Stimulated activated effector memory CD8-positive, alpha-beta T cell treated with anti-CD3 and anti-CD28 coated beads, Interleukin-12 subunit alpha, Interleukin-12 subunit beta, amount 100 ng/mL, for 72 hours (primary cell): ENCODE measurements around the gene SYP.

Experiments
- ATAC-seq: fragments of 150-1000 bp; cut with Tn5 transposase; 2 replicates; pipeline ENCODE4 v1.10.0; 2021
- DNase-seq, 2 donors: peaks; one replicate each; pipeline ENCODE4 v3.0.0; 2021 to 2022; ENCODE audit warnings: low spot score in 2 of 2
- H3K27ac Mint-ChIP-seq: one replicate; pipeline ENCODE4 v1.8.0; 2022; ENCODE audit warnings: mild to moderate bottlenecking, mixed read lengths
- H3K36me3 Mint-ChIP-seq: one replicate; pipeline ENCODE4 v1.8.0; 2022; ENCODE audit warnings: mild to moderate bottlenecking, mixed read lengths
- H3K4me1 Mint-ChIP-seq: one replicate; pipeline ENCODE4 v1.8.0; 2022; ENCODE audit warnings: mixed read lengths
- H3K4me3 Mint-ChIP-seq: one replicate; pipeline ENCODE4 v1.8.0; 2022; ENCODE audit warnings: mild to moderate bottlenecking, mixed read lengths
- H3K9me3 Mint-ChIP-seq: one replicate; pipeline ENCODE4 v1.8.0; 2022; ENCODE audit warnings: mixed read lengths

Gene SYP

DNA sequence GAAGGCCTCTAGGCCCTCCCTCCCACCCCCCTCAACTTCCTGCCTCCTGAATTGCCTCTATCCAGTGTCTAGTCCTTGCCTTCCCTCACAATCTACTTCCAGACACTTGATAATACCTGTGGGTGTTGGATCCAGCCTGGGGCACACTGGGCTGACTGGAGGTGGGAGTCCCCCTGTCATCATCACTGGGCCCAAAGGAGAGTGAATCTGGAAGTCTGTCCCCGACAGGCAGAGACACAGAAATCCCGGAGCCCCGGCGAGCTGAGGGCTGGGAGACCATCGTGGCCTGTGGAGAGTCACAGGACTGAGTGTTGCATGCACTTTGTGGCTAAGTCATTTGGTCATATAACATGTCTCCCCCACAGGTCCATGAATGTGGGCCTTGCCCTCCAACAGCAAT lies 8.4 kb upstream of the SYP start:
- Mint-ChIP-seq H3K9me3 (peaks cover 7% of the 10 kb centered on the region), H3K27ac (no peak overlapping the region), H3K36me3 (no peaks in the 10 kb centered on the region), H3K4me1 (no peaks in the 10 kb centered on the region), H3K4me3 (no peak overlapping the region)
- DNase-seq (no peak), ATAC-seq (no peak)

DNA sequence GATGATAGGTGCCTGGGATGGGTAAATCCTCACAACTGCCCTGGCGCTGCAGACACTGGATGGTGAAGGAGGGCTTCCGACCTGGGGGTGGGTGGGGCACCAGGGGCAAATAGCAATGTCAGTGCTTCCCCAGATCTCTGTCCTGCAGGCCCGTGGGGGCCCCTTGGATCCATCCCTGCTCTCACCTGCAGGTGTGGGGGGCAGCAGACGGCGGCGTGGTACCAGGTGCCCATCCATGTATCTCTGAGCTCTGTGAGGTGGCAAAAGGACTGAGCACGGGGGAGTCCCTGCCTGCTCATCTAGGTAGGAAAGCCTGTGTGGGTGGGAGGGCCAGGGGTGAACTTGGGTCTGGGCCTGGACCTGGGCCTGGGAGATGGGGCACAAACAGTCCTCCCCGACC lies 6.5 kb upstream of the SYP start:
- H3K36me3 Mint-ChIP-seq = no peaks in the 10 kb centered on the region
- H3K9me3 Mint-ChIP-seq = no peaks in the 10 kb centered on the region
- H3K27ac Mint-ChIP-seq = no peak overlapping the region
- no peak overlapping the region for H3K4me3 Mint-ChIP-seq
- ATAC-seq = no peak
- no peaks in the 10 kb centered on the region for H3K4me1 Mint-ChIP-seq
- DNase-seq = no peak

- Mint-ChIP-seq H3K27ac (no peak overlapping the region), H3K9me3 (no peaks in the 10 kb centered on the region), H3K4me3 (no peak overlapping the region), H3K36me3 (no peaks in the 10 kb centered on the region), H3K4me1 (no peaks in the 10 kb centered on the region)
- no peak for ATAC-seq
- no peak for DNase-seq
Measured at GRCh38 chrX:49205443-49205842, 5.5 kb upstream of the SYP start.

DNA sequence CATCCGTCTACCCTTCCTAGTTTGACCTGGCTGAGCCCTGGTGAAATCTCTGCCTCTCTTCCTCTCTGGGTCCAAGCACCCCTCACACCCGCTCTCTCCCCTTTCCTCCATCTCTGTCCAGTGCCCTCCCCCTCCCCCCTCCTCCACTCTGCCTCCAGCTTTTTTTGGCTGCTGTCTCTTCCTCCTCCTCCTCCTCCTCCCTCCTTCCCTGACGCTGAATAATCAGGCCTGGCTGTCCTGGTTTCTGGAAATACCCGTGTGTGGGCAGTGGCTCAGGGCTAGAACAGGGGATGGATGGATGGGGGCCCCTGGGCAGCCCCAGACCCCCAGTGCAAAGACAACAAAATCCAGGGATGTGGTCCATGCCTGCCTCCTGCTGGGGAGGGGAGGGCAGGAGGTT lies 4.7 kb upstream of the SYP start:
- H3K27ac Mint-ChIP-seq = no peak overlapping the region
- DNase-seq (no peak), ATAC-seq (no peak)
- no peaks in the 10 kb centered on the region for H3K36me3 Mint-ChIP-seq
- H3K4me1 Mint-ChIP-seq = no peaks in the 10 kb centered on the region
- no peaks in the 10 kb centered on the region for H3K9me3 Mint-ChIP-seq
- H3K4me3 Mint-ChIP-seq = no peak overlapping the region

- H3K9me3 Mint-ChIP-seq = no peaks in the 10 kb centered on the region
- ATAC-seq (no peak), DNase-seq (no peak)
- peak overlapping the region; percentile 70 for H3K27ac Mint-ChIP-seq
- H3K4me3 Mint-ChIP-seq = no peak overlapping the region
- no peaks in the 10 kb centered on the region for H3K36me3 Mint-ChIP-seq
- H3K4me1 Mint-ChIP-seq = peaks cover 4% of the 10 kb centered on the region
Measured at GRCh38 chrX:49204017-49204416, 4.0 kb upstream of the SYP start.

- peak overlapping the region; percentile 70 for H3K27ac Mint-ChIP-seq
- H3K36me3 Mint-ChIP-seq = no peaks in the 10 kb centered on the region
- no peak for ATAC-seq
- H3K9me3 Mint-ChIP-seq = no peaks in the 10 kb centered on the region
- peaks cover 8% of the 10 kb centered on the region for H3K4me1 Mint-ChIP-seq
- no peak for DNase-seq
- no peak overlapping the region for H3K4me3 Mint-ChIP-seq
Measured at GRCh38 chrX:49203536-49203935, 3.5 kb upstream of the SYP start.

GRCh38 chrX:49202022-49202421 lies 2.0 kb upstream of the SYP start:
- Mint-ChIP-seq H3K4me1 (peaks cover 17% of the 10 kb centered on the region), H3K9me3 (no peaks in the 10 kb centered on the region), H3K36me3 (peaks cover 6% of the 10 kb centered on the region), H3K27ac (no peak overlapping the region), H3K4me3 (no peak overlapping the region)
- ATAC-seq (no peak), DNase-seq (no peak)

DNA sequence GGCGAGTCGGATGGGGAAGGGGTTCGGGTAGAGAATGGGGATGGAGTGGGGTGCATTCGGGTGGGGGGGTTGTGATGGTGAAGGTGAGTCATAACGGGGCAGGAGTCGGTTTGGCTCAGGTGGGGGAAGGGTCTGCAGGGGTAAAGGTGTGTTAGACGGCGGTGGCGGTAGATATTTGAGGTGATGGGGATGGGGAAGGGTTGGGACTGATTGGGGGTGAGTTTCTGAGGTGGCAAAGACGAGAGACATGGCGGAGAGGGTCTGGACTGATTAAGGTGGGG lies 738 bp downstream of the SYP start:
- H3K27ac Mint-ChIP-seq = peak overlapping the region; percentile 66

GRCh38 chrX:49198540-49199314 lies 1.3 kb downstream of the SYP start:
- ATAC-seq (peak; percentile 41), DNase-seq (no peak)
- H3K36me3 Mint-ChIP-seq = peaks cover 12% of the 10 kb centered on the region
- no peaks in the 10 kb centered on the region for H3K9me3 Mint-ChIP-seq
- H3K27ac Mint-ChIP-seq = peak overlapping the region; percentile 66
- peak overlapping the region; percentile 71 for H3K4me3 Mint-ChIP-seq
- H3K4me1 Mint-ChIP-seq = peaks cover 22% of the 10 kb centered on the region

More for the DNA sequence above, 738 bp downstream of the SYP start:
- DNase-seq (no peak), ATAC-seq (no peak)
- peaks cover 12% of the 10 kb centered on the region for H3K36me3 Mint-ChIP-seq
- H3K4me1 Mint-ChIP-seq = peaks cover 17% of the 10 kb centered on the region
- H3K9me3 Mint-ChIP-seq = no peaks in the 10 kb centered on the region
- peak overlapping the region; percentile 71 for H3K4me3 Mint-ChIP-seq

DNA sequence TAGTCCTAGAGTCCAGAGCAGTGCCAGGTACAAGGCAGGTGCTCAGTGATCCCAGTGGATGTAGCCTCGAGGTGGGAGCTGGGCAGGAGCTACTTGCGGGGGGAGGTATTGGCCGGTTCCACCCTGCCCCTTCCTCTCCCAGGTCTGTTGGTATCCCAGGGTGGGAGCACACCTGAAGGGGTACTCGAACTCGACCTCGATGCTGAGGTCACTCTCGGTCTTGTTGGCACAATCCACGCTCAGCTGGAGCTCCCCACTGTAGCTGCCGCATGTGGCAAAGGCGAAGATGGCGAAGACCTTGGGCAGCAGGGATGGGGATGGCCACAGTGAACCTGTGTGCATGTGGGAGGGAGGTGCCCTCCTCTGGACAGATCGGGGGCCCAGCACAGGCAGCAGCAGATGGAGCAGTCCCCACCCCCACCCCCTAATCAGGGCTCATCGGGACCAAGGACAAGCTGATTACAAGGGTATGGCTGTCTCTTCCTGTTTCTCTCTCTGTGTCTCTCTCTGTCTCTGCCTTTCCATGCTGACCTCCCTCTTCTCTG lies 2.4 kb downstream of the SYP start:
- Mint-ChIP-seq H3K4me1 (peaks cover 31% of the 10 kb centered on the region), H3K36me3 (peaks cover 12% of the 10 kb centered on the region), H3K9me3 (no peaks in the 10 kb centered on the region), H3K27ac (peak overlapping the region; percentile 66), H3K4me3 (peak overlapping the region; percentile 71)
- no peak for ATAC-seq
- DNase-seq = no peak

DNA sequence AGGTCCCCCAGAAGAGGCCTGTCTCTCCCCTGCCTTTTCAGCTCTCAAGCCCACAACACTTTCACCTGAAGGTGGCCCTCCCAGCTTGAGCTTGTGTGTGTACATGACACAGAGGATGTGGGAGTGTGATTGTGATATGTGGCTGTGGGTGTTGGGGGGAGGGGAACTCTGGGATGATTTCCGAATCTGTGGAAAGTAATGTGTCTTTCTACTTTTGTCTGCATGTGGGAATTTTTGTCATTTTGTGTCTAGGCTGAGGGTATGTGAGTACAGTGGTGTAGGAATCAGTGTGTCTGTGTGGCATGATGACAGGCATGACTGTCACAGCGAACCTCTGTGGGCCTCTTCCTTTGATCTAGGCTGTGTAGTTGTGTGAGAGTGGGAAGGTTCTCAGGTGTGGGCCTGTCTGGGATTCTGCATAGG lies 6.4 kb downstream of the SYP start:
- no peak for DNase-seq
- no peak for ATAC-seq
- H3K27ac Mint-ChIP-seq = no peak overlapping the region
- H3K36me3 Mint-ChIP-seq = peaks cover 23% of the 10 kb centered on the region
- H3K4me1 Mint-ChIP-seq = peaks cover 23% of the 10 kb centered on the region
- H3K4me3 Mint-ChIP-seq = peak overlapping the region; percentile 80
- no peaks in the 10 kb centered on the region for H3K9me3 Mint-ChIP-seq

DNA sequence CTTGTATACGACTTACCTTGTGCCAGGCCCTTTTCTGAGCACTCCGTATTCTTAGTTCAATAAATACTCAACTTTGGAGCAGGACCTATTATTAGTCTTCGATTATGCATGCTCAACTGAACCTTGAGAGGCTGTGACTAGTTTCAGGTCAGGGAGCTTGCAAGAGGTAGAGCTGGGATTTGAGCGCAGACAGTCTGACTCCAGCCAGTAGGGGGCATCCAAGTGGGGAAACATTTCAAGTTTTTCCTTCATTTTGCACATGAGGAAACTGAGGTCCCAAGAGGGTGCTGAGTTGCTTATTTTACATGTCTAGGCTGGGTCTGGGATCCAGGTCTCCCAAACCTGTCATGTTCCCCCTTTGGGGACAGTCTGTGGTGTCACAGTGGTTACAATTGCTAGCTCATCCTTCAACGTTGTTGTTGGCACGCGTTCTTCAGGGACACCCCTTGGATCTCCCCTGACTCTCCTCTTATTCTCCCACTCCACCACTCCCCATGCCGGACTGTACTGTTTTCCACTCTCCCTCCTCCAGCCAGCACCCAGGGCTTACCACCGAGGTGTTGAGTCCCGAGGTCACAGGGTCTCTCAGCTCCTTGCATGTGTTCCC lies 7.2 kb downstream of the SYP start:
- no peak for ATAC-seq
- no peaks in the 10 kb centered on the region for H3K9me3 Mint-ChIP-seq
- DNase-seq = peak in 1 of 2 donors; percentile 56

GRCh38 chrX:49191574-49192011 lies 8.4 kb downstream of the SYP start:
- Mint-ChIP-seq H3K36me3 (peaks cover 17% of the 10 kb centered on the region), H3K4me3 (peak overlapping the region; percentile 80), H3K9me3 (no peaks in the 10 kb centered on the region), H3K27ac (peak overlapping the region; percentile 82), H3K4me1 (peaks cover 16% of the 10 kb centered on the region)
- peak; percentile 12 for ATAC-seq
- no peak for DNase-seq

More for the DNA sequence above, 7.2 kb downstream of the SYP start:
- Mint-ChIP-seq H3K4me3 (peak overlapping the region; percentile 80), H3K27ac (no peak overlapping the region), H3K4me1 (peaks cover 15% of the 10 kb centered on the region), H3K36me3 (peaks cover 18% of the 10 kb centered on the region)

DNA sequence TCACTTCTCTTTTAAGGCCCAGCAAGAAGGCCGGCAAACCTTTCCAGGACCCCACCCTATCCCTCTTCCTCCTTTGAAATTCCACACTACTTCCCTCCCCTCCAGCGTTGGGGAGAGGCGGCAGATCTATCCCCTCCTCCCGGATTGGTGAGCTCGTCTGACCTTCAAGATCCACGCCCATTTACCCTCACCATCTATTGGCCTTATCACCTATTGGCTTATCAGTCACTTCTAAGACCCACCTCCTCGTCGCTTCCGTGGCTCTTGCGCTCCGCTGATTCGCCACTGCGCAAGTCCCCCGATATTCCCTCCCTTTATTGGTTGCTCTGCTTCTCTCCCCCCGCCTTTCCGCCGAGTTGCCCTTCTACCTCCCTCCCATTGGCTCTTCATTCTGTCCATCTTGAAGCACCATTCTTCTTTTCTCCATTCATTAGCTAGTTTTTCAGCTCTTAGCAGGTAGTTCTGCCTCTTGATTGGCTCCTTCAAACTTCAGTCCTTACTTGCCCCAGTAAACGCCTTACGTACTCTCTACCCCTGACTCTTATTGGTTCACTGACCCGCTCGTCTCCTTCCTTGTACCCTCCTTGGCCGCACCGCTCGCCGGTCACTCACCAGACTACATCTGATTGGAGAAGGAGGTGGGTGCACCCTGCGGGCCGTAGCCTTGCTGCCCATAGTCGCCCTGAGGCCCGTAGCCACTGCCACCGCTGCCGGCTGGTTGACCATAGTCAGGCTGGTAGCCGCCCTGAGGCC lies 9.0 kb downstream of the SYP start:
- Mint-ChIP-seq H3K4me3 (peak overlapping the region; percentile 80), H3K4me1 (peaks cover 20% of the 10 kb centered on the region), H3K36me3 (peaks cover 17% of the 10 kb centered on the region), H3K27ac (peak overlapping the region; percentile 82), H3K9me3 (no peaks in the 10 kb centered on the region)
- DNase-seq (peak; percentile 47 to 84), ATAC-seq (peak; percentile 93)

DNA sequence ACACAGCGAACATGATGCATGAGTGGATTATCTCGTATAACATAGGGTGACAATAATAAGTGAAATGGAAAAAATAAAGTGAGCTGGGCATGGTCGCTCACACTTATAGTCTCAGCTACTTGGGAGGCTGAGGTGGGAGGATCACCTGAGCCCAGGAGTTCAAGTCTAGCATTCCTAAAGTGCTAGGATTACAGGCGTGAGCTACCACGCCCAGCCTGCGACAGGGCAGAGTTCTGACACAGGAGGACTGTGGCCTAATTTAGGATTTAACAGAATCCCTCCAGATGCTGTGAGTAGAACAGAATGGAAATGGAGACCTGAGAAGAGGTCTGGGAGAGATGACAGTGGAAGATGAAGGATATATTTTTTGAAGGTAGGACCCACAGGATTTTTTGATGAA lies 10.4 kb downstream of the SYP start:
- H3K4me3 Mint-ChIP-seq = peak overlapping the region; percentile 80
- H3K9me3 Mint-ChIP-seq = no peaks in the 10 kb centered on the region
- peaks cover 28% of the 10 kb centered on the region for H3K4me1 Mint-ChIP-seq
- H3K36me3 Mint-ChIP-seq = peaks cover 11% of the 10 kb centered on the region
- DNase-seq = no peak
- ATAC-seq = no peak
- peak overlapping the region; percentile 82 for H3K27ac Mint-ChIP-seq
